ENCODE measurements around the gene TRAP1. TPM values are rescaled to one million over a fixed set of nuclear protein-coding genes. Genes with fewer than 3 reads are reported as not detected.

The TRAP1 gene
- total RNA-seq, 1 donor from 2014 or later: 97.3 TPM

GRCh38 chr16:3655396-3656159, 61.7 kb downstream of the TRAP1 start:
- H3K27ac Mint-ChIP-seq (ENCODE audit: unreplicated experiment): peak overlapping the region; percentile 38
- H3K36me3 Mint-ChIP-seq (ENCODE audit: unreplicated experiment): no peaks in the 10 kb centered on the region
- H3K9me3 Mint-ChIP-seq (ENCODE audit: unreplicated experiment): peaks cover 2% of the 10 kb centered on the region
- H3K4me3 Mint-ChIP-seq (ENCODE audit: unreplicated experiment): no peak overlapping the region
- no peak for DNase-seq
- peaks cover 4% of the 10 kb centered on the region for H3K27me3 Mint-ChIP-seq (ENCODE audit: unreplicated experiment)
- no peak for TF ChIP-seq CTCF (IDR thresholded peaks at IDR 0.05; ENCODE audit: partially characterized antibody, unreplicated experiment)
- peaks cover 3% of the 10 kb centered on the region for H3K4me1 Mint-ChIP-seq (ENCODE audit: low read depth, unreplicated experiment)

- Mint-ChIP-seq H3K4me3 (ENCODE audit: unreplicated experiment) (no peak overlapping the region), H3K9me3 (ENCODE audit: unreplicated experiment) (peaks cover 2% of the 10 kb centered on the region), H3K36me3 (ENCODE audit: unreplicated experiment) (no peaks in the 10 kb centered on the region), H3K4me1 (ENCODE audit: low read depth, unreplicated experiment) (peaks cover 3% of the 10 kb centered on the region), H3K27ac (ENCODE audit: unreplicated experiment) (no peak overlapping the region), H3K27me3 (ENCODE audit: unreplicated experiment) (peaks cover 4% of the 10 kb centered on the region)
- no peak for DNase-seq
- TF ChIP-seq CTCF (IDR thresholded peaks at IDR 0.05; ENCODE audit: partially characterized antibody, unreplicated experiment): no peak
Observed at GRCh38 chr16:3655030-3655395, 62.3 kb downstream of the TRAP1 start.

DNA sequence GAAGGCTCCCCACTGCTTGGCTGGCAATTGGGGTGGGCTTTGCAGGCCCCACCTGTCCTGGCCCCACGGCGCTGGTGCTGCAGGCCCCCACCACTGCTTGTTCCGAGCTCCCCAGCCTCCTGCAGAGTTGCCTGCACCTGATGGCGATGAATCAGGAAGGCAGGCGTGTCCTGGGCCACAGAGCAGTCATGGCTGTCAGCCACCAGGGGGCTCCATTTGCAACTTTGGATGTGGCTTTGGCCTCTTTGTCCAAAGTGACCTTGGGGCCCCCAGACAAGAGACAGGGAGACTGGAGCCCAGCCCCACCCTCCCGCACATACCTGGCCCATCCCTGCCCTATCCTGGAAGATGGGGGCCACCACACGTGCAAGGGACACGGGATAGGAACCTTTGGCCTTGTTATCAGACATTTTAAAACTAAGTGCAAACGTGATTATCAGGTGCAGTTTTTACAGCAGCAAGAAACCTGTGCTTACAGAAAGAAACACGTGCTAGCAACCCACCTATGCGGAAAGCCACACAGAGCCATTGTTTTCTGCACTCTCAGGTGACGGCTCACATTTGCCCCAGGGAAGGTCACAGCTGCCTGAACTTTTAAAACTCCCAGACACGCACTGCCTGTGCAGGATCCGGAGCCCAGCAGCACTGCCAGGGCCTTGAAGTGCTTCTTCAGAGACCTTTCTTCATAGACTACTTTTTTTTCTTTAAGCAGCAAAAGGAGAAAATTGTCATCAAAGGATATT, 62.9 kb downstream of the TRAP1 start, which contains the start of gene DNASE1:
Gene DNASE1 (plus strand): TSS at position 443 of the 743 bp plus-strand sequence. CDS start 683 bp downstream, outside the sequence.
- Mint-ChIP-seq H3K27ac (ENCODE audit: unreplicated experiment) (no peak within 1 kb of the TSS), H3K27me3 (ENCODE audit: unreplicated experiment) (peaks cover 1% of the 10 kb centered on the region)
- peak; percentile 69 for DNase-seq

GRCh38 chr16:3652373-3653195, 64.7 kb downstream of the TRAP1 start:
- DNase-seq: no peak
- peaks cover 2% of the 10 kb centered on the region for H3K9me3 Mint-ChIP-seq (ENCODE audit: unreplicated experiment)
- H3K27me3 Mint-ChIP-seq (ENCODE audit: unreplicated experiment): no peaks in the 10 kb centered on the region
- H3K27ac Mint-ChIP-seq (ENCODE audit: unreplicated experiment): no peak overlapping the region
- no peak for TF ChIP-seq CTCF (IDR thresholded peaks at IDR 0.05; ENCODE audit: partially characterized antibody, unreplicated experiment)
- peaks cover 3% of the 10 kb centered on the region for H3K4me1 Mint-ChIP-seq (ENCODE audit: low read depth, unreplicated experiment)
- H3K4me3 Mint-ChIP-seq (ENCODE audit: unreplicated experiment): no peak overlapping the region
- no peaks in the 10 kb centered on the region for H3K36me3 Mint-ChIP-seq (ENCODE audit: unreplicated experiment)

More for the DNA sequence above, 62.9 kb downstream of the TRAP1 start, which contains the start of gene DNASE1:
- peaks cover 3% of the 10 kb centered on the region for H3K4me1 Mint-ChIP-seq (ENCODE audit: low read depth, unreplicated experiment)
- H3K4me3 Mint-ChIP-seq (ENCODE audit: unreplicated experiment): no peak within 1 kb of the TSS
- peak; percentile 79 for TF ChIP-seq CTCF (IDR thresholded peaks at IDR 0.05; ENCODE audit: partially characterized antibody, unreplicated experiment)
- peaks cover 2% of the 10 kb centered on the region for H3K9me3 Mint-ChIP-seq (ENCODE audit: unreplicated experiment)
- H3K36me3 Mint-ChIP-seq (ENCODE audit: unreplicated experiment): no peaks in the 10 kb centered on the region
